PC-9 (cell line): ENCODE data around the gene MTA1. TPM values are rescaled to one million over a fixed set of nuclear protein-coding genes. Genes with fewer than 3 reads are reported as not detected.

ENCODE experiments used
- BruUV-seq: library from RNA; stranded (reverse); fragments of 400-500 nt; replicated peaks from 2 replicates; lab custom pipeline; 2021; lab: Mats Ljungman, UMichigan
- CTCF ChIA-PET: fragments of 300-600 bp; sonication (Branson Sonifier 250); formaldehyde crosslinking; loops from one replicate; lab custom pipeline; 2022; ENCODE audit warnings: antibody characterized with exemption; lab: Charles Lee
- POLR2A ChIA-PET: fragments of 300-600 bp; sonication (Branson Sonifier 250); formaldehyde crosslinking; loops from one replicate; lab custom pipeline; 2022; ENCODE audit warnings: antibody characterized with exemption; ENCODE audit not compliant: unreplicated experiment; lab: Charles Lee
- DNase-seq, 2 experiments: peaks; one replicate each; pipeline versions ENCODE4 v3.0.0 to v3.0.0-alpha.2; 2015 to 2022; ENCODE audit warnings: mixed read lengths in 1 of 2
- H2AFZ ChIP-seq: fragments of 200-600 bp; sonication (generic); 2 replicates; pipeline ENCODE4 v1.8.1; 2017; ENCODE audit warnings: antibody characterized with exemption
- H3F3A ChIP-seq: fragments of 200-600 bp; sonication (generic); 2 replicates; pipeline ENCODE4 v1.8.1; 2017; ENCODE audit warnings: antibody characterized with exemption, mild to moderate bottlenecking, low read depth; ENCODE audit not compliant: insufficient read depth
- H3K27ac ChIP-seq: fragments of 200-600 bp; sonication (generic); 2 replicates; pipeline ENCODE4 v1.6.1; 2016; ENCODE audit warnings: mixed run types
- H3K27me3 ChIP-seq: fragments of 200-600 bp; sonication (generic); 2 replicates; pipeline ENCODE4 v1.6.1; 2016; ENCODE audit warnings: low read depth, mixed run types; ENCODE audit not compliant: insufficient read depth
- H3K36me3 ChIP-seq: fragments of 200-600 bp; sonication (generic); 2 replicates; pipeline ENCODE4 v1.6.1; 2016; ENCODE audit warnings: low read depth, mixed run types
- H3K4me1 ChIP-seq: fragments of 200-600 bp; sonication (generic); replicated peaks from 2 replicates; pipeline ENCODE4 v1.6.1; 2016; ENCODE audit warnings: mixed run types; ENCODE audit not compliant: insufficient read depth
- H3K4me2 ChIP-seq: fragments of 200-600 bp; sonication (generic); 2 replicates; pipeline ENCODE4 v1.6.1; 2017; ENCODE audit warnings: mixed run types
- H3K4me3 ChIP-seq: fragments of 200-600 bp; sonication (generic); 2 replicates; pipeline ENCODE4 v1.6.1; 2016; ENCODE audit warnings: mixed run types
- H3K79me2 ChIP-seq: fragments of 200-600 bp; sonication (generic); 2 replicates; pipeline ENCODE4 v1.6.1; 2017; ENCODE audit warnings: low read depth, mixed run types
- H3K9me2 ChIP-seq: fragments of 200-600 bp; sonication (generic); 2 replicates; pipeline ENCODE4 v1.8.1; 2017; ENCODE audit warnings: mild to moderate bottlenecking; ENCODE audit not compliant: insufficient read depth
- H3K9me3 ChIP-seq: fragments of 200-600 bp; sonication (generic); 2 replicates; pipeline ENCODE4 v1.8.1; 2016; ENCODE audit warnings: low read depth; ENCODE audit not compliant: insufficient read depth
- H4K20me1 ChIP-seq: fragments of 200-600 bp; sonication (generic); 2 replicates; pipeline ENCODE4 v1.8.1; 2017; ENCODE audit not compliant: insufficient read depth
- CTCF ChIP-seq: fragments of 200-600 bp; sonication (generic); conservative IDR thresholded peaks from 2 replicates; pipeline ENCODE4 v1.6.1; 2017; ENCODE audit warnings: mixed run types, antibody characterized with exemption, mild to moderate bottlenecking, moderate library complexity
- EZH2 ChIP-seq: fragments of 200-600 bp; sonication (generic); IDR thresholded peaks from 2 replicates; pipeline ENCODE4 v1.8.0; 2017; ENCODE audit warnings: antibody characterized with exemption, low read depth
- intact Hi-C: fragments of 100-400 bp; cut with micrococcal nuclease; formaldehyde crosslinking; loops from one replicate; pipeline ENCODE4 v1.10.0; 2022; ENCODE audit not compliant: unreplicated experiment
- total RNA-seq: library from RNA; stranded (reverse); gene quantifications from 2 replicates; pipeline ENCODE4 v1.2.3, GENCODE V29; 2021

MTA1 gene
- total RNA-seq, 1 experiment from 2014 or later = 124 TPM

GRCh38 chr14:105410642-105411016 lies 9.0 kb upstream of the MTA1 start:
- Histone ChIP-seq H3K4me1 (peaks cover 5% of the 10 kb centered on the region), H3K4me2 (peak overlapping the region; percentile 79), H3K36me3 (no peaks in the 10 kb centered on the region), H3K4me3 (peak overlapping the region; percentile 46; the same call in 1 of the 2 replicates), H4K20me1 (no peaks in the 10 kb centered on the region), H3F3A (peaks cover 17% of the 10 kb centered on the region; the same call in 1 of the 2 replicates), H3K9me2 (no peaks in the 10 kb centered on the region), H3K9me3 (no peaks in the 10 kb centered on the region), H2AFZ (no peak overlapping the region), H3K79me2 (no peaks in the 10 kb centered on the region), H3K27ac (no peak overlapping the region), H3K27me3 (peaks cover 34% of the 10 kb centered on the region)
- CTCF ChIA-PET = no interaction called here
- intact Hi-C loops = no loop called here
- no TSS peak for BruUV-seq
- TF ChIP-seq EZH2 (no peak), CTCF (no peak)
- DNase-seq = no peak
- POLR2A ChIA-PET = no interaction called here

GRCh38 chr14:105411017-105411941 lies 8.3 kb upstream of the MTA1 start:
- H3K27ac ChIP-seq = no peak overlapping the region
- intact Hi-C loops = no loop called here
- DNase-seq = peak; percentile 42 to 49
- peak overlapping the region; percentile 46; the same call in 1 of the 2 replicates for H3K4me3 ChIP-seq
- H3K9me3 ChIP-seq = no peaks in the 10 kb centered on the region
- H3K27me3 ChIP-seq = peaks cover 34% of the 10 kb centered on the region
- no peak overlapping the region for H2AFZ ChIP-seq
- no peaks in the 10 kb centered on the region for H3K79me2 ChIP-seq
- H3F3A ChIP-seq = peaks cover 24% of the 10 kb centered on the region
- POLR2A ChIA-PET = no interaction called here
- peaks cover 5% of the 10 kb centered on the region for H3K4me1 ChIP-seq
- peak; percentile 61; the same call in 1 of the 2 replicates for TF ChIP-seq EZH2
- no peak for TF ChIP-seq CTCF
- CTCF ChIA-PET = interaction anchor here (0.5 kb wide), 1 partner anchor 1953 kb away, joined by 3 read pairs; no protein-coding TSS in a partner anchor
- peak overlapping the region; percentile 79 for H3K4me2 ChIP-seq
- BruUV-seq = no TSS peak
- no peaks in the 10 kb centered on the region for H3K9me2 ChIP-seq
- no peaks in the 10 kb centered on the region for H3K36me3 ChIP-seq
- H4K20me1 ChIP-seq = no peaks in the 10 kb centered on the region

DNA sequence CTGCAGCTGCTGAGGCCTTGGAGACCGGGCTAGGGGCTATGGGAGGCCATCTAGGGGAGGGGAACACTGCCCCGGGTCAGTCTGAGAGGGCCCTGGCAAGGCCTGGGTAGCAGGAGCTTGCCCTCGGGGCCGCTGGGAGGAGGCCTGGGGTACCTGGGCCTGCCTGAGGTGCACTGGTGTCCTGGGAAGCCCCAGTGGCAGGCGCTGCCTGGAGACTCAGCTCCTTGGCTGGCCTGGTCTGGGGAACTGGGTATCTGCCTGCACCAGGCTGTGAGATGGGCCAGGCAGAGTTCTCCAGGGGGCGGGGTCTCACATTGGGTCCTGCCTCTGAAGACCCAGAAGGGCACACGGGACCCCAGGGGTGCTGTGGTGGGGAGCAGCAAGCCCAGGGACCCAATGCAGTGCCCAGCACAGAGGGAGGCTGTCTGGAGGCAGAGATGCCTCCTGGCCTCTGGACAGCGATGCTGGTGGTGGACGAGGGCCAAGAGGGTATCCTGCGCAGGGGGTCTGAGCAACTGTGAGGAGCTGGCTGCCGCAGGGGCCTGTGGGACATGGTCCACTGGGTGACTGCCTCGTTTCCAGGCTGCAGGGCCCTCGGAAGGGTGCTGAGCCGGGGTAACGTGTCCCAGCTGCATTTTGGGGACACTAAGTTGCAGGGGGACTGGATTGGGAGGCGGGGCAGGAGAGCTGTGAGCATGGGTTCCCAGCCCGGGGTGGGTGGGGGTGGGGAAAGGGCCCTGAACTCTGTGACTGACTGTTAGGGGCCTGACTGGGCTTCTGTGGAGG lies 7.4 kb upstream of the MTA1 start:
- Histone ChIP-seq H3K9me3 (no peaks in the 10 kb centered on the region), H3K27me3 (peaks cover 34% of the 10 kb centered on the region), H3K36me3 (no peaks in the 10 kb centered on the region), H4K20me1 (no peaks in the 10 kb centered on the region), H3K9me2 (no peaks in the 10 kb centered on the region), H3K4me1 (peaks cover 5% of the 10 kb centered on the region), H3K79me2 (no peaks in the 10 kb centered on the region), H3F3A (peaks cover 27% of the 10 kb centered on the region), H3K4me3 (no peak overlapping the region), H3K27ac (no peak overlapping the region), H3K4me2 (peak overlapping the region; percentile 79; the same call in 1 of the 2 replicates), H2AFZ (no peak overlapping the region)
- CTCF ChIA-PET = no interaction called here
- TF ChIP-seq EZH2 (no peak), CTCF (no peak)
- intact Hi-C loops = no loop called here
- no TSS peak for BruUV-seq
- no peak for DNase-seq
- POLR2A ChIA-PET = no interaction called here
